Mucosa of rectum (tissue), 2 donors: ENCODE measurements around the gene ZNF888.
"Not testable (repeated sequence)": the region's sequence is repeated elsewhere in the genome, so short reads cannot be mapped to it uniquely, and the experiment has no call there.

Experiments used
- H3K27ac ChIP-seq, 2 donors: one replicate each; pipeline ENCODE4 v1.7.0; 2013; ENCODE audit warnings: inconsistent platforms in 2 of 2, low read depth in 2 of 2, low read length in 2 of 2
- H3K27me3 ChIP-seq, 2 donors: one replicate each; pipeline ENCODE4 v1.7.0; 2013; ENCODE audit warnings: low read length in 2 of 2; ENCODE audit not compliant: control insufficient read depth in 2 of 2, insufficient read depth in 2 of 2
- H3K36me3 ChIP-seq, 2 donors: one replicate each; pipeline ENCODE4 v1.7.0; 2013; ENCODE audit warnings: low read length in 2 of 2; ENCODE audit not compliant: control insufficient read depth in 2 of 2, insufficient read depth in 2 of 2
- H3K4me1 ChIP-seq, 2 donors: one replicate each; pipeline ENCODE4 v1.7.0; 2013; ENCODE audit warnings: low read length in 2 of 2, mild to moderate bottlenecking in 1 of 2; ENCODE audit not compliant: control insufficient read depth in 2 of 2, insufficient read depth in 2 of 2
- H3K4me3 ChIP-seq, 2 donors: one replicate each; pipeline ENCODE4 v1.7.0; 2013; ENCODE audit warnings: low read length in 2 of 2
- H3K9ac ChIP-seq, 2 donors: one replicate each; pipeline ENCODE4 v1.7.0; 2013; ENCODE audit warnings: low read length in 2 of 2, low read depth in 1 of 2, mild to moderate bottlenecking in 1 of 2
- H3K9me3 ChIP-seq, 2 donors: one replicate each; pipeline ENCODE4 v1.7.0; 2013; ENCODE audit warnings: low read length in 2 of 2; ENCODE audit not compliant: control insufficient read depth in 2 of 2
- donor health status: healthy.
- donor health status: Normal muscosa, but diverticular disease.

ZNF888 gene

GRCh38 chr19:52941523-52941922, 18.3 kb upstream of the ZNF888 start:
- H3K9me3 ChIP-seq, H3K27me3 ChIP-seq, H3K36me3 ChIP-seq: not testable (repeated sequence)
- peak overlapping the region; percentile 85 to 96 for H3K4me3 ChIP-seq
- H3K27ac ChIP-seq: peak overlapping the region; percentile 92 to 93
- H3K4me1 ChIP-seq: peaks cover 30 to 44% of the 10 kb centered on the region in 2 donors
- H3K9ac ChIP-seq: peak overlapping the region; percentile 97 to 99

- H3K4me3 ChIP-seq: peak overlapping the region in 1 of 2 donors; percentile 85
- not testable (repeated sequence) for H3K9me3 ChIP-seq
- H3K9ac ChIP-seq: peak overlapping the region in 1 of 2 donors; percentile 42
These were observed 17.7 kb upstream of the ZNF888 start for GRCh38 chr19:52940905-52941304.

GRCh38 chr19:52938761-52939160, 15.5 kb upstream of the ZNF888 start:
- H3K9ac ChIP-seq: peak overlapping the region in 1 of 2 donors; percentile 33
- no peaks in the 10 kb centered on the region for H3K27me3 ChIP-seq
- no peak overlapping the region for H3K4me3 ChIP-seq
- peaks cover 33 to 50% of the 10 kb centered on the region in 2 donors for H3K4me1 ChIP-seq
- no peaks in the 10 kb centered on the region for H3K9me3 ChIP-seq
- peak overlapping the region; percentile 35 to 75 for H3K27ac ChIP-seq
- peaks cover 0 to 7% of the 10 kb centered on the region in 2 donors for H3K36me3 ChIP-seq

More at GRCh38 chr19:52940905-52941304, 17.7 kb upstream of the ZNF888 start:
- peak overlapping the region in 1 of 2 donors; percentile 92 for H3K27ac ChIP-seq
- H3K27me3 ChIP-seq, H3K36me3 ChIP-seq: not testable (repeated sequence)
- peaks cover 33 to 48% of the 10 kb centered on the region in 2 donors for H3K4me1 ChIP-seq

- no peaks in the 10 kb centered on the region for H3K27me3 ChIP-seq
- no peaks in the 10 kb centered on the region for H3K9me3 ChIP-seq
- peaks cover 4 to 7% of the 10 kb centered on the region in 2 donors for H3K36me3 ChIP-seq
- peak overlapping the region in 1 of 2 donors; percentile 44 for H3K9ac ChIP-seq
- peak overlapping the region; percentile 86 to 94 for H3K27ac ChIP-seq
- peaks cover 33 to 50% of the 10 kb centered on the region in 2 donors for H3K4me1 ChIP-seq
- H3K4me3 ChIP-seq: peak overlapping the region; percentile 19 to 44
These were observed 13.7 kb upstream of the ZNF888 start for GRCh38 chr19:52936954-52937325.

GRCh38 chr19:52936151-52936953, 13.1 kb upstream of the ZNF888 start:
- H3K9me3 ChIP-seq: no peaks in the 10 kb centered on the region
- H3K4me1 ChIP-seq: peaks cover 33 to 50% of the 10 kb centered on the region in 2 donors
- peak overlapping the region; percentile 86 to 94 for H3K27ac ChIP-seq
- H3K27me3 ChIP-seq: no peaks in the 10 kb centered on the region
- peak overlapping the region; percentile 19 to 52 for H3K4me3 ChIP-seq
- peaks cover 4 to 7% of the 10 kb centered on the region in 2 donors for H3K36me3 ChIP-seq
- peak overlapping the region in 1 of 2 donors; percentile 72 for H3K9ac ChIP-seq

GRCh38 chr19:52935434-52935833, 12.2 kb upstream of the ZNF888 start:
- Histone ChIP-seq H3K9me3 (no peaks in the 10 kb centered on the region), H3K36me3 (peaks cover 4 to 7% of the 10 kb centered on the region in 2 donors), H3K4me3 (peak overlapping the region; percentile 33 to 52), H3K27ac (peak overlapping the region; percentile 86 to 94), H3K27me3 (no peaks in the 10 kb centered on the region), H3K9ac (peak overlapping the region; percentile 52 to 72), H3K4me1 (peaks cover 33 to 48% of the 10 kb centered on the region in 2 donors)

- Histone ChIP-seq H3K27ac (peak overlapping the region in 1 of 2 donors; percentile 37), H3K4me1 (peaks cover 2 to 15% of the 10 kb centered on the region in 2 donors), H3K36me3 (peaks cover 13% of the 10 kb centered on the region in 2 donors)
- not testable (repeated sequence) for H3K4me3 ChIP-seq, H3K27me3 ChIP-seq, H3K9me3 ChIP-seq, H3K9ac ChIP-seq
These were observed 1.4 kb upstream of the ZNF888 start for GRCh38 chr19:52924641-52925040.

GRCh38 chr19:52923778-52924593, 758 bp upstream of the ZNF888 start:
- Histone ChIP-seq H3K9me3 (no peaks in the 10 kb centered on the region), H3K4me3 (peak overlapping the region; percentile 78 to 98), H3K27me3 (no peaks in the 10 kb centered on the region), H3K36me3 (peaks cover 8 to 10% of the 10 kb centered on the region in 2 donors), H3K9ac (peak overlapping the region; percentile 68 to 78), H3K27ac (peak overlapping the region; percentile 92 to 97), H3K4me1 (peaks cover 2 to 15% of the 10 kb centered on the region in 2 donors)

- no peaks in the 10 kb centered on the region for H3K27me3 ChIP-seq
- no peaks in the 10 kb centered on the region for H3K9me3 ChIP-seq
- H3K9ac ChIP-seq: no peak overlapping the region
- no peak overlapping the region for H3K27ac ChIP-seq
- peaks cover 17 to 32% of the 10 kb centered on the region in 2 donors for H3K36me3 ChIP-seq
- no peak overlapping the region for H3K4me3 ChIP-seq
- H3K4me1 ChIP-seq: peaks cover 0 to 3% of the 10 kb centered on the region in 2 donors
These were observed 5.7 kb downstream of the ZNF888 start for GRCh38 chr19:52917531-52917930.

GRCh38 chr19:52910648-52911047, 12.6 kb downstream of the ZNF888 start:
- H3K9me3 ChIP-seq: peaks cover 3 to 9% of the 10 kb centered on the region in 2 donors
- H3K9ac ChIP-seq: no peak overlapping the region
- no peaks in the 10 kb centered on the region for H3K27me3 ChIP-seq
- no peak overlapping the region for H3K27ac ChIP-seq
- no peaks in the 10 kb centered on the region for H3K4me1 ChIP-seq
- H3K36me3 ChIP-seq: peaks cover 41 to 52% of the 10 kb centered on the region in 2 donors
- H3K4me3 ChIP-seq: no peak overlapping the region
